GM20000 (cell line): Measurements from ENCODE around the gene GPC6.

Experiments used
- DNase-seq: peaks from one replicate; pipeline ENCODE4 v3.0.0; 2012; ENCODE audit warnings: low spot score
- CTCF ChIP-seq: IDR thresholded peaks from 2 replicates; pipeline ENCODE4 v1.5.1; 2012; ENCODE audit warnings: mild to moderate bottlenecking, control low read depth; ENCODE audit errors: extremely low read depth, missing control alignments

The GPC6 gene

GRCh38 chr13:93270769-93271742 lies 44.4 kb downstream of the GPC6 start:
- TF ChIP-seq CTCF, result no peak

GRCh38 chr13:93279982-93280381 lies 53.4 kb downstream of the GPC6 start:
- no peak for DNase-seq
- TF ChIP-seq CTCF, result no peak

More at GRCh38 chr13:93270769-93271742, 44.4 kb downstream of the GPC6 start:
- no peak for DNase-seq

GRCh38 chr13:93280688-93281087 lies 54.1 kb downstream of the GPC6 start:
- no peak for TF ChIP-seq CTCF
- DNase-seq, result no peak

- no peak for DNase-seq
Observed at GRCh38 chr13:93283255-93283654, 56.6 kb downstream of the GPC6 start.

GRCh38 chr13:93284064-93284463 lies 57.5 kb downstream of the GPC6 start:
- no peak for TF ChIP-seq CTCF
- no peak for DNase-seq

More at GRCh38 chr13:93283255-93283654, 56.6 kb downstream of the GPC6 start:
- TF ChIP-seq CTCF, result no peak

- TF ChIP-seq CTCF, result no peak
- DNase-seq, result no peak
Observed at GRCh38 chr13:93286047-93286446, 59.4 kb downstream of the GPC6 start.

- TF ChIP-seq CTCF, result no peak
- no peak for DNase-seq
Observed at GRCh38 chr13:93289053-93289452, 62.4 kb downstream of the GPC6 start.
